GM20000 (cell line): ENCODE measurements around the gene DIP2C.

Source experiments
- DNase-seq: peaks from one replicate; pipeline ENCODE4 v3.0.0; 2012; ENCODE audit warnings: low spot score
- CTCF ChIP-seq: IDR thresholded peaks from 2 replicates; pipeline ENCODE4 v1.5.1; 2012; ENCODE audit warnings: mild to moderate bottlenecking, control low read depth; ENCODE audit errors: extremely low read depth, missing control alignments

Gene DIP2C

GRCh38 chr10:546451-546850 is 143.0 kb downstream of the DIP2C start:
- TF ChIP-seq CTCF, result no peak
- DNase-seq, result no peak

GRCh38 chr10:543862-544822 is 145.3 kb downstream of the DIP2C start:
- no peak for TF ChIP-seq CTCF
- no peak for DNase-seq

- no peak for TF ChIP-seq CTCF
- DNase-seq, result no peak
Observed at GRCh38 chr10:543131-543530, 146.3 kb downstream of the DIP2C start.

- no peak for DNase-seq
- no peak for TF ChIP-seq CTCF
Observed at GRCh38 chr10:541750-542371, 147.6 kb downstream of the DIP2C start.

- no peak for TF ChIP-seq CTCF
- no peak for DNase-seq
Observed at GRCh38 chr10:541041-541440, 148.4 kb downstream of the DIP2C start.

- TF ChIP-seq CTCF, result no peak
Observed at GRCh38 chr10:538895-539294, 150.6 kb downstream of the DIP2C start.

GRCh38 chr10:536935-537334 is 152.5 kb downstream of the DIP2C start:
- no peak for TF ChIP-seq CTCF
- DNase-seq, result no peak

More at GRCh38 chr10:538895-539294, 150.6 kb downstream of the DIP2C start:
- DNase-seq, result no peak
